GM20000 (cell line): Measurements from ENCODE around the gene SLC17A9.

Experiments
- DNase-seq: peaks from one replicate; pipeline ENCODE4 v3.0.0; 2012; ENCODE audit warnings: low spot score
- CTCF ChIP-seq: IDR thresholded peaks from 2 replicates; pipeline ENCODE4 v1.5.1; 2012; ENCODE audit warnings: mild to moderate bottlenecking, control low read depth; ENCODE audit errors: extremely low read depth, missing control alignments

Gene SLC17A9

DNA sequence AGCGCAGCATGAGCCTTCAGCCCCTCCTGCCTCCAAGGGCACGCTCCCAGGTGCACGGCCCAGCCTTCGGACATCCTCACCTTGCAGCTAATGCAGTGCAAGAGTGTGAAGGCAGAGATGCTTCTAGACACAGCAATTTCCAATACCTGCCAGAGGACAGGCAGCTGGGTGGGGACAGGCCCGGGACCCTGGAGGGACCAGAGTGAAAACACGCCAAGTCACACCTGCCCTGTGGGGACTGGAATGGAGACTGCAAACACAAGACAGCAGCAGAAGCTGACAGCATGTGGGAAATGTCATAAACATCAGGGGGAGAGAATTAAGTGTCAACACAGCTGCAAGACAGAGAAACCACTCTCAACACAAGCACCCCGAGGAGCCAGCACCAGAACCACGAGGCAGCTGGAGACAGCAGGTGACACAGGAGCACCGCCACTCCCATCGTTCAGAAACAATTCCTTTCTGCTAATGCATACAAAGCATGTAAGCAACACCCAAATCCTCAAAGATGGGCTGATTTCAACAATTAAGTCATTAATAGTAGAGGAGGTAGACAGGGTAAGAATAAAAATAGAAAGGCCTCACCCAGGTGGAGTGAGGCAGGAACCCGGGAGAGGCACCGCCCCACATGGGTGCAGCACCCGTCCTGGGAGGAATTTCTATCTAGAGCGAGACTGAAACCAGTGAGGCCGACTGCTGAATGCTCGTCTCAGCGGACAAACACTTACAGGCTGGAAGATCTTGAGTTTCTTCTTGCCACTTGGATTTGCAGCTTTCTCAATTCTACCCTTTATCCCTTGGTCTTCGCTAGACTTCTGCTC lies 43.3 kb upstream of the SLC17A9 start:
- TF ChIP-seq CTCF: no peak
- no peak for DNase-seq

DNA sequence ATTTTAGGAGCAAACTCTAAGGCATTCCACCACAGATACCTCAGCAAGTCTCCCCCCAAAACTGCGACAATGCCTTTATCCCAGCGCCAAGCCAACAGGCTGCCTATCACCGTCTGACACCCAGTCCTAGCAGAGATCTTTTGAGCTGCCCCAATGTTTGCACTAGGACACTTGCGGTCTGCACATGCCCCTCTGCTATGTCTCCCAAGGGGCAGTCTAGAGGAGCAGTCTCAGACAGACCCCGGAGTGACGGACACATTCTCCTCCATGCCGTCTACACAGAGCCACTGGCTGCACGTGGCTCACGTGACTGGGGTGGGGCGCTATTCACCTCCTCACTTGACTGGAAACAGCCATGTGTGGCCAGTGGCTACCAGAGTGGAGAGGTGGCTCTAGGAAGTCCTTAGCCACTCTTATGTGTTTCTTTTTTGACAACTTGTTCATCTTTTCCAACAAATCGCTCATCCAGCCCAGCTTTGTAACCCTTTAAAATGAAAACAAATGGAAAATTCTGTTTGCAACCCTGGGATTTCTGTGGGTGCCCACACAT lies 42.2 kb upstream of the SLC17A9 start:
- no peak for TF ChIP-seq CTCF
- DNase-seq: no peak

DNA sequence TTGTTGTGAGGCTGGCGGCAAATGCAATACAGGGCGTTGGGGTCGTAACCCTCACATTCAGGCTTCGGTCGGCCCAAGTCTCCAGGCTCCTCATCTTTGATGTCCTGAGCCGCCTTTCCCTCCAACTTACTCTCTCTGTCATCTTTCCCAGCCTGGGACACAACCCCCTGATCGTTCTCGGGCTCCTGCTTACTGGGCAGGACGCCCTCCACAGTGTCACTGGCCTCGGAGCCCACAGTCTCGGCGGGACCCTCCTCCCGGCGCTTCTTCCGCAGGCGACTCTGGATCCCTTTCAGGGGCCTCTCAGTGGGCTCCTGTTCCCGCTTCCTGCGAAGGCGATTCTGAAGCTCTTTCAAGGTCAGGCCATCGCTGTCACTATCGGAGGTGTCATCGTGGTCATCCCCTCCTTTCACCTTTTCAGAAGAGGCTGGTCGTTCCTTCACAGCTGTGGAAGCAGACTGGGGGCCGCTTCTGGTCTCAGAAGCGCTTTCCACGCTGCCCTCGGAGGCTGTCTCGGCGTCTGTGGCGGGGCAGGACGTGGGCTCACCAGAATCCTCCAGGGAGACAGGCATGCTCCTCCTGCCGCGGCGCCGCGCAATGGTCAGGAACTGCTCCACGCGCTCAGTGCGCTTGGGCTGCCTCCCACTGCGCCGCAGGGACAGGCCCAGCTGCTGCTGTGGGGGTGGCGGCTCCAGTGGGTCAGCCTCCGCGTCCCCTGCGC lies 41.6 kb upstream of the SLC17A9 start:
- TF ChIP-seq CTCF: no peak
- no peak for DNase-seq

DNA sequence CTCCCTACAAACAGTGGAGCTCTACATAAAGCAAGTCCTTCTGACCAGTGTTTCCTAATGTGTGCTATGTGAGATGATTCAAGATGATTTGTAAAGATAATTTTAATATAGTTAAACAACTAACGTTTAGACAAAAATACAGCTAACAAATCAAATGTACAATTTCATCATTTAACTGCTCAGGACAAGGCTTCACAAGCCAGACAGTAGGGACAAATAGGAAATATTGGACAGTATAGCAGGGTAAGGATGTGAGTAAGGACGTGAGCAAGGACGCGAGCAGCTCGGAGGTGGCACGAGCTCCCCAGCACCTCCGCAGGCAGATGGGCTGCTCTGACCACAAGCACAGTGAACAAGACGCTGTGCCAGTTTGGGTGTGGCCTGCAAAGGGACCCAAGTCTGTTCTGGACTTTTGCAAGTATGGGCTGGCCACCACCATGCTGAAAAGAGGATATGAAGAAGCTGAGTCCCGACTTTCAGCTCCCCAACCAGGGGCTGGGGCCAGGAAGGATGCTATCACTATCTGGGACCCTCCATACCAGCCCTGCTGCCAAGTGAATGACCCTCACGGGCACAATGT lies 40.7 kb upstream of the SLC17A9 start:
- no peak for TF ChIP-seq CTCF
- DNase-seq: no peak

- TF ChIP-seq CTCF: no peak
- no peak for DNase-seq
Measured at GRCh38 chr20:62913043-62913630, 39.4 kb upstream of the SLC17A9 start.

DNA sequence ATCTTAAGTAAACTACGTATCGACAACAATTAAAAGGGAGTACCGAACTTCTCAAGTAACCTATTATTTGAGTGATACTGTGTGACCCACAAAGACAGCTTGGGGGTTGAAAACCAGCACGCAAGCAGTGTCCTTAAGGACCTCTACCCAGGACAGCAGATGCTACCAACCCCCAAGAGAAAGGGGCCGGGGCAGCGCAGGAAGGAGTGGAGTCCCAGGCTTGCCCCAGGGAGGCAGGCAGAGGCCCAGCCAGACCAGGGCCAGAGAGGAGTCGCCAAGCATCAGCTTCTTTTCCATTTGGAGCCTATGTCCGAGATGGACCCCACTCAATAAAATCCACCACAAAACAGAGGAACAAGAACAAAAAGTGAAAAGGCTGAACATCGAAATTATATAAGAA lies 38.1 kb upstream of the SLC17A9 start:
- DNase-seq: no peak

More for the DNA sequence above, 38.1 kb upstream of the SLC17A9 start:
- TF ChIP-seq CTCF: no peak
